Measurements from ENCODE around the gene KCTD3. TPM values are rescaled to one million over a fixed set of nuclear protein-coding genes. Genes with fewer than 3 reads are reported as not detected.

The KCTD3 gene
- total and polyA plus RNA-seq, 2 of the 13 experiments (the other 11 are each of a cell fraction or from before 2014, with no cell fraction given): 49.8 to 68.1 TPM

GRCh38 chr1:215557992-215558626, 9.0 kb upstream of the KCTD3 start (continued):
- TF ChIP-seq FOXP1 (IDR thresholded peaks at IDR 0.05) (no peak), FOXP1 (CRISPR knock-in tag; IDR thresholded peaks at IDR 0.05) (no peak), ZNF652 (CRISPR knock-in tag; IDR thresholded peaks at IDR 0.05; ENCODE audit: borderline replicate concordance, low read depth) (peak; percentile 64), RELA (CRISPR knock-in tag; IDR thresholded peaks at IDR 0.05) (no peak), DPF2 (CRISPR knock-in tag; IDR thresholded peaks at IDR 0.05; ENCODE audit: borderline replicate concordance, low read depth) (no peak), CEBPB (IDR thresholded peaks at IDR 0.05; ENCODE audit: borderline replicate concordance, low read depth, low read length) (no peak), ZSCAN20 (CRISPR knock-in tag; IDR thresholded peaks at IDR 0.05; ENCODE audit: borderline replicate concordance) (no peak), RORA (CRISPR knock-in tag; IDR thresholded peaks at IDR 0.05) (no peak), THAP8 (CRISPR knock-in tag; IDR thresholded peaks at IDR 0.05; ENCODE audit: borderline replicate concordance) (no peak), ZNF709 (CRISPR knock-in tag; IDR thresholded peaks at IDR 0.05) (no peak), CREB3 (CRISPR knock-in tag; IDR thresholded peaks at IDR 0.05) (no peak), ZBTB39 (CRISPR knock-in tag; IDR thresholded peaks at IDR 0.05) (no peak), SNAPC4 (CRISPR knock-in tag; IDR thresholded peaks at IDR 0.05) (no peak), NCOR1 (IDR thresholded peaks at IDR 0.05; ENCODE audit: borderline replicate concordance, low read length) (no peak; the same call in 1 of the 2 replicates), KDM4B (CRISPR knock-in tag; IDR thresholded peaks at IDR 0.05) (no peak), FOXA3 (CRISPR knock-in tag; IDR thresholded peaks at IDR 0.05) (peak; percentile 7; the same call in 1 of the 2 replicates), ZNF660 (CRISPR knock-in tag; IDR thresholded peaks at IDR 0.05; ENCODE audit: borderline replicate concordance, low read depth) (no peak), REXO4 (CRISPR knock-in tag; IDR thresholded peaks at IDR 0.05; ENCODE audit: borderline replicate concordance) (no peak), ATF2 (CRISPR knock-in tag; IDR thresholded peaks at IDR 0.05) (no peak), ZNF572 (CRISPR knock-in tag; IDR thresholded peaks at IDR 0.05) (no peak), NFIC (IDR thresholded peaks at IDR 0.05; ENCODE audit: low read length) (peak; percentile 33; the same call in 1 of the 2 replicates)

Measured in HepG2 (cell line).